Fibroblast of villous mesenchyme (primary cell): ENCODE measurements around the gene ANKRD28. TPM values are rescaled to one million over a fixed set of nuclear protein-coding genes. Genes with fewer than 3 reads are reported as not detected.

Source experiments
- DNase-seq: peaks from one replicate; pipeline ENCODE4 v3.0.0-alpha.2; 2010; ENCODE audit warnings: low read depth
- H3K4me3 ChIP-seq: 2 replicates; pipeline ENCODE4 v1.5.1; 2011; ENCODE audit warnings: low read depth, mild to moderate bottlenecking, low read length
- total RNA-seq: library from RNA; depleted of rRNA; stranded (reverse); fragments of >200 nt; gene quantifications from 2 replicates; pipeline ENCODE4 v1.2.3, GENCODE V29; 2012
- TF ChIP-seq, protein P1 (sequence below): IDR thresholded peaks from 2 replicates; pipeline ENCODE4 v1.5.1; 2012; ENCODE audit warnings: low read depth, mild to moderate bottlenecking, low read length; ENCODE audit not compliant: insufficient read depth

Gene ANKRD28
- total RNA-seq, 1 donor, result 372 TPM

DNA sequence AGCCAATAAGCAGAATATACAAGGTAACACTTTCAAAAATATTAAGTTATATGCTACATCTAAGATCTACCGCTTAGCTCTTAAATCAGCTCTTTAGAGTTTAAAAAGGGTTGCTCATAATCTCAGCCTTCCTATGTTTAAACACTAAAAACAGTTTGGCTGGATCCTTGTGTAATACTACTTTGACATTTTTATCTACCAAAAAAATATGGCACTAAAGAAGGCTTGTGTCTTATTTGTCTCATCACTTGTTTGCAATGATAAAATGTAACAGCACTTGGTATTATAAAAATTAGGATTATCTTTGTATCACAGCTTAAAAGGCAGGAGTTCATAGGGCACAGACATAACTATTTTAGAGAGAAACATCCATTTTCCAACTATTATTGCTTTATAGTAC, 9.8 kb downstream of the ANKRD28 start:
- DNase-seq, result peak; percentile 58
- H3K4me3 ChIP-seq, result no peak overlapping the region
- TF ChIP-seq, protein P1, sequence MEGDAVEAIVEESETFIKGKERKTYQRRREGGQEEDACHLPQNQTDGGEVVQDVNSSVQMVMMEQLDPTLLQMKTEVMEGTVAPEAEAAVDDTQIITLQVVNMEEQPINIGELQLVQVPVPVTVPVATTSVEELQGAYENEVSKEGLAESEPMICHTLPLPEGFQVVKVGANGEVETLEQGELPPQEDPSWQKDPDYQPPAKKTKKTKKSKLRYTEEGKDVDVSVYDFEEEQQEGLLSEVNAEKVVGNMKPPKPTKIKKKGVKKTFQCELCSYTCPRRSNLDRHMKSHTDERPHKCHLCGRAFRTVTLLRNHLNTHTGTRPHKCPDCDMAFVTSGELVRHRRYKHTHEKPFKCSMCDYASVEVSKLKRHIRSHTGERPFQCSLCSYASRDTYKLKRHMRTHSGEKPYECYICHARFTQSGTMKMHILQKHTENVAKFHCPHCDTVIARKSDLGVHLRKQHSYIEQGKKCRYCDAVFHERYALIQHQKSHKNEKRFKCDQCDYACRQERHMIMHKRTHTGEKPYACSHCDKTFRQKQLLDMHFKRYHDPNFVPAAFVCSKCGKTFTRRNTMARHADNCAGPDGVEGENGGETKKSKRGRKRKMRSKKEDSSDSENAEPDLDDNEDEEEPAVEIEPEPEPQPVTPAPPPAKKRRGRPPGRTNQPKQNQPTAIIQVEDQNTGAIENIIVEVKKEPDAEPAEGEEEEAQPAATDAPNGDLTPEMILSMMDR, result no peak

DNA sequence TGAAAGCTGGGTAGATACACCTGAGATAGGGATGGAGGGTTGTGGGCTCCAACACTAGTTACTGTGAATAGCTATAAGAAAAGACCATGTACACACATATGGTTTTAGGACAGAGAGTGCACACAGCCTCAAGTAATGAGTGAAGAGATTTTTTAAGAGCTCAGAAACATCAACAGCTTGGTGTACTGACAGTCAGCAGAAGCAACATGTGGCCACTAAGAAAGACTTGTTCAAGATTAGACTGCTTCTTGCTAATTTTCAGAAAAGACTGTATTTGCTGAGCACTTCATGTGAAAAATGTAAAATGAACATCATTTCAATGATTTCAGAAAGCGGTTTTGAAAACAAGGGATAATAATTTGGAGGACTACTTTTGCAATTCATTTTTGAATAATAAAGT, 10.3 kb downstream of the ANKRD28 start:
- DNase-seq, result no peak
- TF ChIP-seq, protein P1, result no peak
- no peak overlapping the region for H3K4me3 ChIP-seq

DNA sequence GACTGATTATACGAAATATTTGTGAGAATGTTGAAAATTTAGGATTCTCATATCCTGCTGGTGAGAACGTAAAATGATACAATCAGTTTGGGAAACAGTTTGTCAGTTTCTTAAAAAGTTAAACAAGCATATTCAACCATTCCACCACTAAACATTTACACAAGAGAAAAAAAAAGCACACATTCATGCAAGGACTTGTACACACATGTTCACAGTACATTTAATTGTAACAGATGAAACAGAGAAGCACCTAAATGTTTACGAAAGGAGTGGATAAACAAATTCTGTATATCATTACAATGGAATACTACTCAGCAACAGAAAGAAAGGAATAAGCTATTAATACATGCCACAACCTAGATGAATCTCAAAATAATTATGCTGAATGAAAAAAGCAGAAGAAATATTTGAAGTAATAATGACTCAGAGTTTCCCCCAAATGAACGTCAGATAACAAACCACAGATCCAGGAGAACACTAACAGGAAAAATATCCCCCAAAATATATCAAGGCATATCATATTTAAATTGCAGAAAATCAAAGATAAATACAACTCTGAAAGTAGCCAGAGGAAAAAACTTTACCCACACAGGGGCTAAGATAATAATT, 14.3 kb downstream of the ANKRD28 start:
- TF ChIP-seq, protein P1, result no peak
- DNase-seq, result peak; percentile 70
- peak overlapping the region; percentile 5 for H3K4me3 ChIP-seq

DNA sequence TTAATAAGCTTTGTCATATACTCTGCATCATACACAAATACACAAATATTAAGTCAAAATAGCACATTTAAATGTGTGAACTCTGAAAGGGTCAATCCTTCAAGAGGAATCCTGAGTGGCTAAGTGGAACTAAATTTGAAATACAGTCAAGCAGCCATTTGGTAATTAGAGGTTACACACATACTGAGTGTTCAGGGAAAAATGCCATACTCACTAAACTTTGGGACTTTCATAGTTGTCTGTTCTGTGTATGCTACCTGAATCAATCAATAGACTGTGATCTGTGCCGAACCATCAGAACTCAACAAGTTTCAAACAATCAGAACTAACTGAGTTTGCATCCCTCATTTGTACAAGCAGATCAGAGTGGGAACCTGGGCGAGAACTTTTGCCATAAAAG, 15.3 kb downstream of the ANKRD28 start:
- no peak overlapping the region for H3K4me3 ChIP-seq
- no peak for DNase-seq
- TF ChIP-seq, protein P1, result no peak

DNA sequence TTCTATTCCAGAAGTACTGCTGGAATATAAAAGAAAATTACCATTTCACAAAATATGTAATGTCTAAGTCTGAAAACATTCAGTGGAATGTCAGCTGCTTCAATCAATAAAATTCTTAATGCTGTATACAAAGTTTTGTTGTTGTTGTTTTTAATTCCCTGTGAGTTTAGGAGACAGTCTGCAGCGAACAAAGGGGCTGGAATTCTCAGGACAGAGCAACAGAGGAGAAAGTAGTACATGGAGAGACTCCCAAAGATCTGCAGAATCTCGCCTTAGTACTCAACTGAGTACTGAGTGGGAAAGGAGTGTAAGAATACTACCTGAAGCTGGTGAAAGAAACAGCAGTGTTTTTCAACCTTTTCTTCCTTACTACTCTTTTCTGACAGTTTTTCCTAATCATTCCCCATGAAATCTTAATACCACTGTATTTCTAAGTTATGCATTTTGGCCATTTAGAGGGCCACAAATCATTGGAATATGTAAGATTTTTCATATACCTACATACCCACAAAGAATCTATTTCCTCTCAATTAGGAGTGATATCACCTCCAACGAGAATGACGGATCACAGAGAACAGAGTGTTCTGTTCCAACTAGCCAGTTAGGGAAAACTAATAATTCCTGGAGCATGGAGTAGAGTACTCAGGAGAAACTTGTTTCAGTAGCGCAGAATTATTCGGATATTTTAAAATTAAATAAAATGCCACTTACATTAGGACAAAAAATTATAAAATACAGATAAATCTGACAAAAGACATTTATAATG, 16.0 kb downstream of the ANKRD28 start:
- peak; percentile 49 for DNase-seq
- H3K4me3 ChIP-seq, result peak overlapping the region; percentile 3
- TF ChIP-seq, protein P1, result no peak

DNA sequence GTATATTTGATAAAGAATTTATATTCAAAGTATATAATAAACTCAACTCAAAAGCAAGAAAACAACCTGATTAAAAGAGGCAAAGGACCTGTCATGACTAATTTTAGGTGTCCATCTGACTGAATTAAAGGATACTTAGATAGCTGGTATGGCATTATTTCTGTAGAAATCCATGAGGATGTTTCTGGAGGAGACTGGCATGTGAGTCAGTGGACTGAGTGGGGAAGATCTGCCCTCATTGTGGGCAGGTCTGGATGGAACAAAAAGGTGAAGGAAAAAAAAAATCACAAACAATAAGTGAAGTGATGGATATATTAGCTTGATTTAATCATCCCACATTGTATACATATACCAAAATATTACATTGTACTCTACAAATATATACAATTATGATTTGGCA, 16.6 kb downstream of the ANKRD28 start:
- TF ChIP-seq, protein P1, result no peak
- H3K4me3 ChIP-seq, result no peak overlapping the region
- no peak for DNase-seq
